Kidney (tissue), 14 donors: ENCODE data around the gene BNIP3. TPM values are rescaled to one million over a fixed set of nuclear protein-coding genes. Genes with fewer than 3 reads are reported as not detected.
A peak's percentile ranks its signal among the peaks of the same experiment; 100 is the strongest.

Experiments
- DNase-seq, 5 donors: peaks; one replicate each; pipeline ENCODE4 v3.0.0-alpha.2; 2013 to 2020
- FAIRE-seq: peaks from 2 replicates; lab custom pipeline; 2012; peaks lifted over from hg19 to GRCh38; lab: Jason Lieb, UNC
- H3K27ac ChIP-seq, 2 donors: one replicate each; pipeline ENCODE4 v1.7.0; 2013; ENCODE audit warnings: low read depth in 2 of 2, low read length in 2 of 2, inconsistent platforms in 1 of 2
- H3K27me3 ChIP-seq: one replicate; pipeline ENCODE4 v1.7.1; 2013; ENCODE audit warnings: low read length, inconsistent platforms; ENCODE audit not compliant: control insufficient read depth, insufficient read depth
- H3K36me3 ChIP-seq, 3 donors: one replicate each; pipeline versions ENCODE4 v1.7.0 to v1.7.1; 2013; ENCODE audit warnings: low read length in 3 of 3, control low read depth in 1 of 3, inconsistent platforms in 1 of 3; ENCODE audit not compliant: insufficient read depth in 3 of 3, control insufficient read depth in 2 of 3
- H3K4me1 ChIP-seq, 3 donors: one replicate each; pipeline versions ENCODE4 v1.7.0 to v1.7.1; 2013; ENCODE audit warnings: low read length in 3 of 3, inconsistent platforms in 1 of 3, low read depth in 1 of 3; ENCODE audit not compliant: control insufficient read depth in 2 of 3, insufficient read depth in 2 of 3
- H3K4me3 ChIP-seq, 3 donors: one replicate each; pipeline versions ENCODE4 v1.7.0 to v1.8.1; 2013; ENCODE audit warnings: low read length in 3 of 3, control low read depth in 1 of 3, inconsistent platforms in 1 of 3
- H3K9ac ChIP-seq, 3 donors: one replicate each; pipeline versions ENCODE4 v1.7.0 to v1.7.1; 2013; ENCODE audit warnings: low read length in 3 of 3, control low read depth in 1 of 3, inconsistent platforms in 1 of 3
- H3K9me3 ChIP-seq, 3 donors: one replicate each; pipeline versions ENCODE4 v1.7.0 to v1.7.1; 2013; ENCODE audit warnings: low read length in 3 of 3, control low read depth in 1 of 3, inconsistent platforms in 1 of 3; ENCODE audit not compliant: control insufficient read depth in 2 of 3, insufficient read depth in 1 of 3
- CTCF ChIP-seq: IDR thresholded peaks from 3 replicates; pipeline ENCODE4 v1.5.1; 2012; ENCODE audit warnings: mild to moderate bottlenecking, moderate library complexity, borderline replicate concordance; ENCODE audit not compliant: insufficient read depth; ENCODE audit errors: extremely low read depth
- intact Hi-C: fragments of 100-400 bp; cut with DNase I; formaldehyde crosslinking; loops from one replicate; pipeline ENCODE4 v1.11.1; 2022
- polyA plus RNA-seq: library from polyadenylated mRNA; stranded (reverse); fragments of 350-450 nt; fragmentation: Illumina TruSeq; extraction: RNeasy Lipid Tissue Mini Kit (QIAGEN cat#74804); gene quantifications from one replicate; pipeline ENCODE4 v1.2.3, GENCODE V29; 2014; ENCODE audit warnings: low read depth, low replicate concordance; ENCODE audit not compliant: insufficient read depth
- total RNA-seq: library from RNA; stranded (reverse); fragmentation: NEBNext Ultra II Directional; extraction: Animal tissue kit (Norgen Biotek cat#: 25700); gene quantifications from one replicate; pipeline ENCODE4 v1.2.1, GENCODE V29; 2021
- donor health status: control.
- donor health status: control.
- donor health status: control.
- donor health status: control.
- donor health status: control.
- donor health status: DM: yes; HTN: yes; CAD: no.
- donor health status: Normal renal cell carcinoma (clear cell type).

Gene BNIP3
- total and polyA plus RNA-seq, 2 donors from 2014 or later: 49.6 to 75.4 TPM

- FAIRE-seq: no peak
- H3K4me3 ChIP-seq: no peak overlapping the region
- H3K27me3 ChIP-seq: no peaks in the 10 kb centered on the region
- peaks cover 0 to 9% (median 7%) of the 10 kb centered on the region in 3 donors for H3K4me1 ChIP-seq
- no peak for TF ChIP-seq CTCF
- peak in 2 of 5 donors; percentile 19 to 54 for DNase-seq
- H3K27ac ChIP-seq: no peak overlapping the region
- no peaks in the 10 kb centered on the region for H3K9me3 ChIP-seq
- no peak overlapping the region for H3K9ac ChIP-seq
- intact Hi-C loops: no loop called here
- peaks cover 13 to 53% (median 37%) of the 10 kb centered on the region in 3 donors for H3K36me3 ChIP-seq
Observed at GRCh38 chr10:131949041-131949862, 32.5 kb downstream of the BNIP3 start.

GRCh38 chr10:131948501-131948900 is 33.2 kb downstream of the BNIP3 start:
- Histone ChIP-seq H3K27me3 (no peaks in the 10 kb centered on the region), H3K36me3 (peaks cover 13 to 53% (median 37%) of the 10 kb centered on the region in 3 donors), H3K4me1 (peaks cover 0 to 17% (median 7%) of the 10 kb centered on the region in 3 donors), H3K9ac (no peak overlapping the region), H3K9me3 (no peaks in the 10 kb centered on the region), H3K4me3 (no peak overlapping the region), H3K27ac (no peak overlapping the region)
- DNase-seq (peak in 1 of 5 donors; percentile 7), FAIRE-seq (no peak)
- intact Hi-C loops: no loop called here
- no peak for TF ChIP-seq CTCF

- no peak for TF ChIP-seq CTCF
- DNase-seq (peak in 2 of 5 donors; percentile 6 to 53), FAIRE-seq (no peak)
- no peaks in the 10 kb centered on the region for H3K27me3 ChIP-seq
- H3K4me3 ChIP-seq: no peak overlapping the region
- H3K36me3 ChIP-seq: peaks cover 13 to 53% (median 37%) of the 10 kb centered on the region in 3 donors
- peaks cover 0 to 17% (median 7%) of the 10 kb centered on the region in 3 donors for H3K4me1 ChIP-seq
- intact Hi-C loops: no loop called here
- H3K9me3 ChIP-seq: no peaks in the 10 kb centered on the region
- H3K9ac ChIP-seq: no peak overlapping the region
- no peak overlapping the region for H3K27ac ChIP-seq
Observed at GRCh38 chr10:131947631-131948347, 33.9 kb downstream of the BNIP3 start.
